Skeletal muscle tissue (tissue), 4 donors: ENCODE data around the gene TMEM119. TPM values are rescaled to one million over a fixed set of nuclear protein-coding genes. Genes with fewer than 3 reads are reported as not detected.
A peak's percentile ranks its signal among the peaks of the same experiment; 100 is the strongest.
"Not testable (repeated sequence)": the region's sequence is repeated elsewhere in the genome, so short reads cannot be mapped to it uniquely, and the experiment has no call there.

Experiments used
- H3K27ac ChIP-seq: one replicate; pipeline ENCODE4 v1.7.0; 2013; ENCODE audit warnings: mild to moderate bottlenecking, low read depth, low read length, inconsistent platforms
- H3K27me3 ChIP-seq, 3 donors: one replicate each; pipeline ENCODE4 v1.7.0; 2013; ENCODE audit warnings: low read length in 3 of 3; ENCODE audit not compliant: control insufficient read depth in 3 of 3, insufficient read depth in 3 of 3
- H3K36me3 ChIP-seq, 3 donors: one replicate each; pipeline ENCODE4 v1.7.0; 2013; ENCODE audit warnings: low read length in 3 of 3; ENCODE audit not compliant: control insufficient read depth in 3 of 3, insufficient read depth in 3 of 3
- H3K4me1 ChIP-seq, 3 donors: one replicate each; pipeline ENCODE4 v1.7.0; 2013; ENCODE audit warnings: low read length in 3 of 3, mild to moderate bottlenecking in 3 of 3; ENCODE audit not compliant: control insufficient read depth in 3 of 3, insufficient read depth in 3 of 3
- H3K4me3 ChIP-seq, 3 donors: one replicate each; pipeline ENCODE4 v1.7.0; 2013; ENCODE audit warnings: low read length in 3 of 3
- H3K9ac ChIP-seq, 3 donors: one replicate each; pipeline ENCODE4 v1.7.0; 2013; ENCODE audit warnings: low read length in 3 of 3, mild to moderate bottlenecking in 3 of 3, moderate library complexity in 2 of 3, low read depth in 1 of 3
- H3K9me3 ChIP-seq, 3 donors: one replicate each; pipeline ENCODE4 v1.7.0; 2013; ENCODE audit warnings: low read length in 3 of 3; ENCODE audit not compliant: control insufficient read depth in 3 of 3
- total RNA-seq: library from RNA; depleted of rRNA; stranded (reverse); fragments of >200 nt; gene quantifications from one replicate; pipeline ENCODE4 v1.2.3, GENCODE V29; 2014
- donor health status: Osteomylitis.

Gene TMEM119
- total RNA-seq, 1 donor from 2014 or later, result 37.1 TPM

DNA sequence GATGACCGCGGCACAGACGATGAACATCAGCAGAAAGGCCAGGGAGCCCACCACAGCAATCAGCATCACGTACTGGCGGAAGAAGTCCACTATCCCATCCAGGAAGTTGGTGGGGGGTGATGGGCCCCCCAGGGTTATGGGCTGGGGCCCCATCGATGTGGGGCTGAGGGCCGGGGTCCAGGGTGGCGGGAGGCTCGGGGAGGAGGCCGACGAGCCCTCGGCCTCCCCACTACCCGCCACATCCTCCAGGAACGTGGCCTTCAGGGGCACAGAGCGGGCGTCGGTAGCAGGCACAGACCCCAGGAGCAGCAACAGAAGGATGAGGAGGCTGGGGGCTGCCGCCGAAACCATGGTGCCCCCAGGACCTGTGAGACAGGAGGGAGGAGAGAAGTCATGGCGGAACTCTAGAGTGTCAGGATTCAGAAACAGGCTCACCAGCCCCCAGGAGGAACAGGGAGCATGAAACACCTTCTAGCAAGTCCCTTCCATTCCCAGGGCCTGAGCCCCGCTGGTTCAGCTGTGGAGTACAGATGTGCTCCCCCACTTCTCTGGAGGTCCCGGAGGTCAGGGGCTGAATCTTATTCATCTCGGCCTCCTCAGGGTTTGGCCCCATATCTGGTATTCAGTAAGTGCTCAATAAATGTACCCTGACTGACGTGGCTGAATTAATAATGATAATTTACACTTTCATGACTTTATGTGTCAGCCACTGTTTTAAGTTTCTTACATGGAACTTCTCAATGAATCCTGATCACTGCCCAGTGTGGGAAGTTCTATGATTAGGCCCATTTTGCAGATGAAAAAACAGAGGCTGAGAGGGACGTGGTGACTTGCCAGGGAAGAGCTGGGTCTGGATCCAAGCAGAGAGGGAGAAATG lies 5.6 kb downstream of the TMEM119 start:
- no peaks in the 10 kb centered on the region for H3K4me1 ChIP-seq

GRCh38 chr12:108591267-108591980 lies 6.5 kb downstream of the TMEM119 start:
- Histone ChIP-seq H3K27ac (no peak overlapping the region), H3K4me1 (no peaks in the 10 kb centered on the region)

More for the DNA sequence above, 5.6 kb downstream of the TMEM119 start:
- Histone ChIP-seq H3K27me3 (no peaks in the 10 kb centered on the region), H3K4me3 (no peak overlapping the region), H3K36me3 (no peaks in the 10 kb centered on the region), H3K27ac (no peak overlapping the region), H3K9ac (no peak overlapping the region), H3K9me3 (no peaks in the 10 kb centered on the region)

DNA sequence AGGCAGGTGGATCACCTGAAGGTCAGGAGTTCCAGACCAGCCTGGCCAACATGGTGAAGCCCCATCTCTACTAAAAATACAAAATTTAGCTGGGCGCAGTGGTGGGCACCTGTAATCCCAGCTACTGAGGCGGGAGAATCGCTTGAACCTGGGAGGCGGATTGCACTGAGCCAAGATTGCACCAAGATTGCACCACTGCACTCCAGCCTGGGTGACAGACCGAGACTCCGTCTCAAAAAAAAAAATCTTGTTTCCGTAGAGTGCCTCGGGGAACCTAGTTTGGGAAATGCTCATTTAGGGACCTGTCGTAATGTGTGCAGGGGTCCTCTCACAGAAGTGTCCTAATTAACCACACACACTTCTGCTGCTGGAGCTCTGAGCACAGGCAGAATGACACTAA lies 7.4 kb downstream of the TMEM119 start:
- H3K9me3 ChIP-seq, H3K4me1 ChIP-seq, H3K4me3 ChIP-seq, H3K9ac ChIP-seq, H3K36me3 ChIP-seq, H3K27me3 ChIP-seq, H3K27ac ChIP-seq: not testable (repeated sequence)

More at GRCh38 chr12:108591267-108591980, 6.5 kb downstream of the TMEM119 start:
- no peaks in the 10 kb centered on the region for H3K9me3 ChIP-seq
- no peak overlapping the region for H3K9ac ChIP-seq
- no peaks in the 10 kb centered on the region for H3K27me3 ChIP-seq
- H3K4me3 ChIP-seq, result no peak overlapping the region
- no peaks in the 10 kb centered on the region for H3K36me3 ChIP-seq

GRCh38 chr12:108589840-108590229 lies 8.0 kb downstream of the TMEM119 start:
- H3K4me1 ChIP-seq, result no peaks in the 10 kb centered on the region
- no peaks in the 10 kb centered on the region for H3K27me3 ChIP-seq
- H3K9me3 ChIP-seq, result no peaks in the 10 kb centered on the region
- no peak overlapping the region for H3K27ac ChIP-seq
- H3K4me3 ChIP-seq, result no peak overlapping the region
- no peaks in the 10 kb centered on the region for H3K36me3 ChIP-seq
- no peak overlapping the region for H3K9ac ChIP-seq

DNA sequence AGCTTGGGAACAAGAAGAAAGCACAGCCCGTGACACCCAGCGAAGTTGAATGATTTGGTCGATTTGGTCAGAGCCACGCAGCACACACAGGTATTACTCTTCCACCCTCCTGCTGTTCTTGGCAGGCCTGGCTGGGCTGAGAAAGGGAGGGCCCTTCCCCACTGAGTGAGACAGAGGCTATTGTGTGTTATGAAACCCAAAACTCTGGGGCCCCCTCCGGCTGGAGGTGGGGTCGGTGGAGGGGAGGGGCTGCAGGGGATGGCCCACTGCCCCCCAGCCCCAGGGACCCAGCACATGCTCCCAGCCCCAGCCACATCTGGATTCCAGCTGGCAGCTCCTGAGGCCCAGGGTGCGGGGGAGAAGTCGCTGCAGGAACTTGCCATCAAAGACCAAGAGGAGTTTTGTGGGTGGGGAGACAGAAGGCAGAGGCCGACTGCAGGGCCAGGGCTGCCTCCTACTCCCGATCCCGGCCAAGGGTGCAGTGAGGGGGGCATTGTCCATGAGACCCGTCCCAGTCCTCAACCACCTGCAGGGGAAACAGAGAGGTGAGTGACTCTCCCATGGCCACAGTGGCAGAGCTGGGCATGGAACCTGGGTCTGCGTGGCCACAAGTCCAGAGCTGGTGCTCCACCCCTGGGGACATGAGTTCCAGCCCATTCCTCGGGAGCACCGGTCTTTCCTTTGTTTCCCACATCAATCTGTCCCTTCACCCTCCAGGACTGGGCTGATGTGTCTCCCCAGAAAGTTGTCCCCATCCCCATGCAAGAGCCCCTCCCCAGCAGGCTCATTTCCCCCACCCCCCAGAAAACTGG lies 8.7 kb downstream of the TMEM119 start:
- Histone ChIP-seq H3K27me3 (no peaks in the 10 kb centered on the region), H3K36me3 (no peaks in the 10 kb centered on the region), H3K9ac (peak overlapping the region in 1 of 3 donors; percentile 16), H3K4me3 (no peak overlapping the region), H3K9me3 (no peaks in the 10 kb centered on the region), H3K4me1 (peaks cover 0 to 4% (median 2%) of the 10 kb centered on the region in 3 donors), H3K27ac (no peak overlapping the region)

- Histone ChIP-seq H3K4me3 (no peak overlapping the region), H3K9me3 (no peaks in the 10 kb centered on the region), H3K27ac (no peak overlapping the region), H3K36me3 (no peaks in the 10 kb centered on the region), H3K27me3 (no peaks in the 10 kb centered on the region), H3K9ac (no peak overlapping the region), H3K4me1 (peaks cover 8 to 14% (median 9%) of the 10 kb centered on the region in 3 donors)
These were observed 10.1 kb downstream of the TMEM119 start for GRCh38 chr12:108587826-108588225.

GRCh38 chr12:108586306-108586705 lies 11.6 kb downstream of the TMEM119 start:
- H3K27me3 ChIP-seq, result no peaks in the 10 kb centered on the region

GRCh38 chr12:108585864-108586263 lies 12.0 kb downstream of the TMEM119 start:
- Histone ChIP-seq H3K9ac (no peak overlapping the region), H3K36me3 (no peaks in the 10 kb centered on the region), H3K4me1 (peaks cover 8 to 14% (median 9%) of the 10 kb centered on the region in 3 donors), H3K4me3 (no peak overlapping the region), H3K27me3 (no peaks in the 10 kb centered on the region), H3K27ac (no peak overlapping the region), H3K9me3 (no peaks in the 10 kb centered on the region)

More at GRCh38 chr12:108586306-108586705, 11.6 kb downstream of the TMEM119 start:
- peaks cover 8 to 14% (median 9%) of the 10 kb centered on the region in 3 donors for H3K4me1 ChIP-seq
- H3K36me3 ChIP-seq, result no peaks in the 10 kb centered on the region
- H3K9ac ChIP-seq, result no peak overlapping the region
- no peak overlapping the region for H3K4me3 ChIP-seq
- H3K9me3 ChIP-seq, result no peaks in the 10 kb centered on the region
- no peak overlapping the region for H3K27ac ChIP-seq

DNA sequence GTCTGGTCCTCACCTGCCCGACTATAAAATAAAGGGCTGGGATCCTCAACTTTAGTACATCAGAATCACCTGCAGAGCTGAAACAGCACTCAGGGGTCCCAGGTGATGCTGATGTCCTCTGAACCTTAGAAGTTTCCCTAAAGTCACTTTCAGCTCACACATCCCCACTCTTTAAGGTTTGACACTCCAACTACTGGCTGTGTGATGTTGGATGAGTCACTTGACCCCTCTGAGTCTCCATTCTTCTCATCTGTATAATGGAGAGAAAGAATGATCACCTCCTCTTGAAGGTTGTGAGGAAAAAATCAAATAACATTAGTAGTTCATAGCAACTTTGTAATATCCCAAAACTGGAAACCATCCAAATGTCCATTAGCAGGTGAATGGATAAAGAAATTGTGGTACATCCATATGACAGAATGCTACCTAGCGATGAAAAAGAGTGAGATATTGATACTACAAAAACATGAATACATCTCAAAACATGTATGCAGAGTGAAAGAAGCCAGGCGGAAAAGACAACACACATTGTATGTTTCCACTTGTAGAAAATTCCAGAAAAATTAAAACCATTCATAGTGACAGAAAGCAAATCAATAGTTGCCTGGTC lies 13.3 kb downstream of the TMEM119 start:
- Histone ChIP-seq H3K27ac (no peak overlapping the region), H3K9ac (no peak overlapping the region), H3K36me3 (no peaks in the 10 kb centered on the region), H3K4me1 (peaks cover 8 to 14% (median 9%) of the 10 kb centered on the region in 3 donors), H3K4me3 (no peak overlapping the region), H3K27me3 (no peaks in the 10 kb centered on the region), H3K9me3 (no peaks in the 10 kb centered on the region)
